Liver (tissue), 3 donors: ENCODE measurements around the gene AMOTL1.

Experiments used
- EGR1 ChIP-seq, 2 donors: IDR thresholded peaks; 2 replicates each; pipeline ENCODE4 v1.6.1; 2016 to 2018; ENCODE audit warnings: antibody characterized with exemption in 2 of 2, low read depth in 2 of 2
- FOXA1 ChIP-seq: IDR thresholded peaks from 2 replicates; pipeline ENCODE4 v1.6.1; 2016; ENCODE audit warnings: antibody characterized with exemption
- GABPA ChIP-seq, 2 donors: IDR thresholded peaks in 1 of 2; conservative IDR thresholded peaks in 1 of 2; 2 replicates each; pipeline ENCODE4 v1.6.1; 2016; ENCODE audit warnings: antibody characterized with exemption in 2 of 2, mild to moderate bottlenecking in 1 of 2, moderate library complexity in 1 of 2
- JUND ChIP-seq, 2 donors: IDR thresholded peaks; 2 replicates each; pipeline ENCODE4 v1.6.1; 2016; ENCODE audit warnings: antibody characterized with exemption in 2 of 2
- RAD21 ChIP-seq, 2 donors: IDR thresholded peaks; 2 replicates each; pipeline ENCODE4 v1.6.1; 2016; ENCODE audit warnings: antibody characterized with exemption in 2 of 2, mild to moderate bottlenecking in 2 of 2
- RXRA ChIP-seq, 2 donors: IDR thresholded peaks; 2 replicates each; pipeline ENCODE4 v1.6.1; 2017 to 2018; ENCODE audit warnings: antibody characterized with exemption in 2 of 2, mild to moderate bottlenecking in 1 of 2
- SP1 ChIP-seq: IDR thresholded peaks from 2 replicates; pipeline ENCODE4 v1.6.1; 2018; ENCODE audit warnings: antibody characterized with exemption, mild to moderate bottlenecking
- TAF1 ChIP-seq: conservative IDR thresholded peaks from 2 replicates; pipeline ENCODE4 v1.6.1; 2016; ENCODE audit warnings: antibody characterized with exemption, mild to moderate bottlenecking
- TF ChIP-seq, protein P1 (sequence below): fragments of 150-350 bp; IDR thresholded peaks from 2 replicates; pipeline ENCODE4 v1.5.1; 2017; ENCODE audit warnings: improper control_type of control experiment, low read depth, low read length; ENCODE audit not compliant: missing input control
- TF ChIP-seq, protein P2 (sequence below): IDR thresholded peaks from 2 replicates; pipeline ENCODE4 v1.6.1; 2016; ENCODE audit warnings: antibody characterized with exemption
- TF ChIP-seq, protein P3 (sequence below): IDR thresholded peaks from 2 replicates; pipeline ENCODE4 v1.6.1; 2016; ENCODE audit warnings: antibody characterized with exemption, mild to moderate bottlenecking
- donor health status: healthy.
- donor health status: healthy.

DNA sequence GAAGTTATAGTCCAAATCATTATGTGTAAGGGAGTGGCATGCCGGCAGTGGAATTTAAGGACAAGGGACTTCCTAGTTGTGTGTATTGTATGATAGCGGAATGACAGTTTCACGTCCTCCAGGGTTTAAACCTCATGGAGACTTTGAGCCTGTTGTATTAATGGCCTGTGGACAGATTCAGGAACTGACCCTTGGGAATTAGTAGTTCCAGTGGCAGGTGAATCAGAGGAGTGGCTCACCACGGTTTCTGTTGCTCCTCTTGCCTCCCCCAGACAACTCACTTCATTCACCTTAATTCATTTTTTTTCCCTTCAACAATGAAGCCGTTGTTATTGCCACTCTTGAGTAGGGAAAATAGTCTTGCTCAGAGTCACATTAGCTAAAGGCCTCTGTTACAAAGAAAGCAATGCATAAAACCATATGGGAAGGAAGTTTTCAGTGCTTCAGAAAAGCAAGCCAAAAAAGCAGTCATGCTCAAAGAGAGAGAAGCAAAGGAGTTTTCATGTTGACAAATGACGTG, 22.6 kb downstream of the AMOTL1 start:
- TF ChIP-seq, protein P1, sequence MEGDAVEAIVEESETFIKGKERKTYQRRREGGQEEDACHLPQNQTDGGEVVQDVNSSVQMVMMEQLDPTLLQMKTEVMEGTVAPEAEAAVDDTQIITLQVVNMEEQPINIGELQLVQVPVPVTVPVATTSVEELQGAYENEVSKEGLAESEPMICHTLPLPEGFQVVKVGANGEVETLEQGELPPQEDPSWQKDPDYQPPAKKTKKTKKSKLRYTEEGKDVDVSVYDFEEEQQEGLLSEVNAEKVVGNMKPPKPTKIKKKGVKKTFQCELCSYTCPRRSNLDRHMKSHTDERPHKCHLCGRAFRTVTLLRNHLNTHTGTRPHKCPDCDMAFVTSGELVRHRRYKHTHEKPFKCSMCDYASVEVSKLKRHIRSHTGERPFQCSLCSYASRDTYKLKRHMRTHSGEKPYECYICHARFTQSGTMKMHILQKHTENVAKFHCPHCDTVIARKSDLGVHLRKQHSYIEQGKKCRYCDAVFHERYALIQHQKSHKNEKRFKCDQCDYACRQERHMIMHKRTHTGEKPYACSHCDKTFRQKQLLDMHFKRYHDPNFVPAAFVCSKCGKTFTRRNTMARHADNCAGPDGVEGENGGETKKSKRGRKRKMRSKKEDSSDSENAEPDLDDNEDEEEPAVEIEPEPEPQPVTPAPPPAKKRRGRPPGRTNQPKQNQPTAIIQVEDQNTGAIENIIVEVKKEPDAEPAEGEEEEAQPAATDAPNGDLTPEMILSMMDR = no peak
- no peak for TF ChIP-seq RAD21 (IDR thresholded peaks at IDR 0.05)
- TF ChIP-seq, protein P2, sequence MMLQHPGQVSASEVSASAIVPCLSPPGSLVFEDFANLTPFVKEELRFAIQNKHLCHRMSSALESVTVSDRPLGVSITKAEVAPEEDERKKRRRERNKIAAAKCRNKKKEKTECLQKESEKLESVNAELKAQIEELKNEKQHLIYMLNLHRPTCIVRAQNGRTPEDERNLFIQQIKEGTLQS = no peak
- TF ChIP-seq TAF1 = no peak
- TF ChIP-seq SP1 = no peak
- no peak for TF ChIP-seq EGR1 (IDR thresholded peaks at IDR 0.05; ENCODE audit: low read depth in 2 of 2)
- no peak for TF ChIP-seq RXRA (IDR thresholded peaks at IDR 0.05)
- TF ChIP-seq GABPA (IDR thresholded peaks at IDR 0.05 in 1 of 2, conservative IDR thresholded peaks at IDR 0.05 in 1 of 2) = no peak
- TF ChIP-seq FOXA1 = no peak
- TF ChIP-seq JUND (IDR thresholded peaks at IDR 0.05) = no peak
- TF ChIP-seq, protein P3, sequence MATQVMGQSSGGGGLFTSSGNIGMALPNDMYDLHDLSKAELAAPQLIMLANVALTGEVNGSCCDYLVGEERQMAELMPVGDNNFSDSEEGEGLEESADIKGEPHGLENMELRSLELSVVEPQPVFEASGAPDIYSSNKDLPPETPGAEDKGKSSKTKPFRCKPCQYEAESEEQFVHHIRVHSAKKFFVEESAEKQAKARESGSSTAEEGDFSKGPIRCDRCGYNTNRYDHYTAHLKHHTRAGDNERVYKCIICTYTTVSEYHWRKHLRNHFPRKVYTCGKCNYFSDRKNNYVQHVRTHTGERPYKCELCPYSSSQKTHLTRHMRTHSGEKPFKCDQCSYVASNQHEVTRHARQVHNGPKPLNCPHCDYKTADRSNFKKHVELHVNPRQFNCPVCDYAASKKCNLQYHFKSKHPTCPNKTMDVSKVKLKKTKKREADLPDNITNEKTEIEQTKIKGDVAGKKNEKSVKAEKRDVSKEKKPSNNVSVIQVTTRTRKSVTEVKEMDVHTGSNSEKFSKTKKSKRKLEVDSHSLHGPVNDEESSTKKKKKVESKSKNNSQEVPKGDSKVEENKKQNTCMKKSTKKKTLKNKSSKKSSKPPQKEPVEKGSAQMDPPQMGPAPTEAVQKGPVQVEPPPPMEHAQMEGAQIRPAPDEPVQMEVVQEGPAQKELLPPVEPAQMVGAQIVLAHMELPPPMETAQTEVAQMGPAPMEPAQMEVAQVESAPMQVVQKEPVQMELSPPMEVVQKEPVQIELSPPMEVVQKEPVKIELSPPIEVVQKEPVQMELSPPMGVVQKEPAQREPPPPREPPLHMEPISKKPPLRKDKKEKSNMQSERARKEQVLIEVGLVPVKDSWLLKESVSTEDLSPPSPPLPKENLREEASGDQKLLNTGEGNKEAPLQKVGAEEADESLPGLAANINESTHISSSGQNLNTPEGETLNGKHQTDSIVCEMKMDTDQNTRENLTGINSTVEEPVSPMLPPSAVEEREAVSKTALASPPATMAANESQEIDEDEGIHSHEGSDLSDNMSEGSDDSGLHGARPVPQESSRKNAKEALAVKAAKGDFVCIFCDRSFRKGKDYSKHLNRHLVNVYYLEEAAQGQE = no peak
